ENCODE data around the gene SLC25A29.
A peak's percentile ranks its signal among the peaks of the same experiment; 100 is the strongest.
"Not testable (repeated sequence)": the region's sequence is repeated elsewhere in the genome, so short reads cannot be mapped to it uniquely, and the experiment has no call there.

The SLC25A29 gene

DNA sequence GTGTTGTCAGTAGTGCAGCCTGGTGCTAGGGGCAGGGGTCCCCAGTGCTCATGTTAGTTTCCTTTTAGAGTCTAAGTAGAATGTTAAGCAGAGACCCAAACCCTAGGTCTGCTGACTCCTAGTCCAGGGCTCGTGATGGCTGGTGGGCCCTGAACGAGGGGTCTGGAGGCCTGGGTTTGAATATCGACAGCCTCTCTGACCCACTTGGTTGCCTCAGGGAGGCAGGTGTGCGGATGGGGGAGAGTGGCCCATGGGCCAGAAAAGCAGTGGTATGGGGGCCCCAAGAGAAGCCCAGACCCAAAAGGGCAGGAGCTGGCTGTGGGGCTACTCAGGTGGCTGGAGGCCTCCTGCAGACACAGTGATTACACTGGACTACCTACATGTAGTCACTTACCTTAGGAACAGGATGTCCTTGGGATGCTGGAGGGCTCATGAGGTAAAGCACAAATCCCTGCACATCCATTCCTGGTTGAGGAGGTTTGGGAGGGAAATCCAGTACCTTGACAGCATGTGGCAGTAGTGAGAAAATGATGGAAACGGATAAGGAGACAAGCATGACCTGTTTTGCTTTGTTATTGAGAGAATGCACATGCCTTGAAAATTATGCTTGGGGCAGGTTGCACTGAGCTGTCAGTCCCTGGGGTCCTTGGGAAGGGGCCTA is 1.7 kb upstream of the SLC25A29 start:
- H3K4me1 Mint-ChIP-seq: peaks cover 55% of the 10 kb centered on the region
- no peak overlapping the region for H3K27ac Mint-ChIP-seq
- ATAC-seq: no peak
- no peak for DNase-seq
- no peaks in the 10 kb centered on the region for H3K9me3 Mint-ChIP-seq
- peak overlapping the region; percentile 34 to 62 for H3K4me3 Mint-ChIP-seq
- H3K27me3 Mint-ChIP-seq: peaks cover 31% of the 10 kb centered on the region

DNA sequence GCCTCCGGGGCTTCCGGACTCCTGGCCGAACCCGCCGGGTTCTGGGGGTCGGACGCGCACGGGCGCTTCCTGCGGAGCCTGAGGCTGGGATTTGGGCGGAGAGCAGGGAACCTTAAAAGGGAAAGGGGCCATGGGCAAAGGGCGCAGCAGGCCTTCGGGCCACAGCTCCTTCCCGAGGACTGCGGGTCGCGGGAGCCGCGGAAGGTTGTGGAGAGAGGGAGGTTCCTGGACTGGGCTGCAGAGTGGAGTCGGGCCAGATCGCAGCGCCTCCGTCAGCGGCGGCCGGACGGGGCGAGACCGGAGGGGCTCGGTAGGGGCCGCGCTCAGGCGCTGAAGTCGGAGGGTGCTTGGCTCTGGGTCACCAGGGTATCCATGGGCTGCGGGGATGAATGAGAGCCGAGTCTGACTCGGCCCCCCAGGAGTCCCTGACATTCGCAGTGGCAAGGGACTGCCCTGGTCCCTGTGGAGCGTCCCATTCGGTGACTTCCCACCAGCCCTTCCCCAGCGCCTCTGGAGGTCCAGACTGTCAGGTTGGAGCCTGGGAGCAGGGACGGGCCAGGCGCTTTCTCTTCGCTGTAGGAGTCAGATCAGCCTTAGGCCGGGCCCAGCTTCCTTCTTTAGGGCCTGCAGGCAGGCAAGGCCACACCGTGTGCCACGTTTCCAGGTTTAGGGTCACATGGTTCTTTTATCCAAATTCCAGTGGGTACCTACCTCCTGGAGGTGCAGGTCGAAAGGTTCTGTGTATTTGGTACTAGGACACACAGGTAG is 938 bp upstream of the SLC25A29 start:
- no peak for DNase-seq
- no peaks in the 10 kb centered on the region for H3K9me3 Mint-ChIP-seq
- peaks cover 23% of the 10 kb centered on the region for H3K27me3 Mint-ChIP-seq
- peak overlapping the region; percentile 34 to 62 for H3K4me3 Mint-ChIP-seq
- H3K4me1 Mint-ChIP-seq: peaks cover 50% of the 10 kb centered on the region
- H3K27ac Mint-ChIP-seq: no peak overlapping the region
- no peak for ATAC-seq

DNA sequence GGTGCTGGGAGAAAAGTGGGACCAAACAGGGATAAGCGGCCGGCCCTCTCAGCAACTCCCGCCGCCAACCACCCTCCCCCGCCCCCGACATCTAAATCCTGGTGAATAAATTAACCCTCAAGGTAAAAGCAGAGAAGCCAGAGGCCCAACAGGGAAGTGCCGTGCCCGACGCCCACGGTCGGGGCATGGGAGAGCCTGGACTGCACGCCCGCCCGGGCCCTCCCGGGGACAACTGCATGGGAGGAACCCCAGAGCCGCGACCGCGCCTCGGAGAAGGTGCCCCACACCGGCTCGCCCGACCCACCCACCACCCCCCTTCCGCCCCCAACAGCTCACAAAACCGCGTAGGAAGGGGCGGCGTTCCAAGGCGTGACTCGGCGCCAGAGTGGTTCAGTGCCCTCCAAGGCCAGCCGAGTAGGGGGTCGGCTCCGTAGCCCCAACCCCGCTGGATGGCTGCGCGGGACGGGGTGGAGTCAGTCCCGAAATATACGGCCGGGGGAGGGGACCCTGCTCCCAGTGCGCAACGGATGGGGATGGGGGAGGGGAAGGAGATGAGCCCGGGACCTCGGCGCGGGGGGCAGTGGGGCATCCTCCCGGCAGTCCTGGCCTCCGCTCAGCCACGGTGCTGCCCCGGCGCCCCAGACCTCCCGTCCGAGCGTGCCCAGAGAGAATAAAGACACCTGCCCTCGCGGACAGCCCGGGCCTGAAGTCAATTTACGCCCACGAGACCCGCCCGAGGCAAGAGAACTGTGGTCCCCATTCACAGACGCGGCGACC is 732 bp downstream of the SLC25A29 start:
- ATAC-seq: peak; percentile 16
- peak; percentile 27 to 44 for DNase-seq
- Mint-ChIP-seq H3K27me3 (peaks cover 21% of the 10 kb centered on the region), H3K4me1 (peaks cover 50% of the 10 kb centered on the region), H3K27ac (peak overlapping the region; percentile 61 to 79), H3K4me3 (peak overlapping the region; percentile 77 to 94), H3K9me3 (no peaks in the 10 kb centered on the region)

DNA sequence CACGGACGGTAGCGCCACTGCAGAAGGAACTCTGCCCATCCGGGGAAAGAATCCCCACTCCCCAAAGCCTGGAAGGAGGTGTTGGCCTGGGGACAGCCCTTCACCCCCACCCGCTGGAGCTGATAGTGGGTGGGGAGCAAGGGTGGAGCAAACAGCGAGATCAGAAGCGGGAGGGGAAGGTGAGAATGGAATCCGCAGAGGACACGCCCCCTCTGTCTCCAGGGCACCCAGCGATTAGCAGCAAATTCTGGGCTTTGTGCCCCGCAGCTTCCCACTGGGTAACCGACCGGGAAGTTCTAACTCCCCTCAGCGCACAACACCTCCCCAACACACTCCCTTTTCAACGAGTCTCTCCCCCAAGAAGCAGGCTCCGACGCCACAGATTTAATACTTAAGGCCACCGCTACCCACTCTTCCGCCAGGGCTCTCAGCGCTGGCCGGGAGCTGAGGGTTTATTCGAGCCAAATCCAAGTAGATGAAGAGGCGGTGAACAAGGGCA is 1.4 kb downstream of the SLC25A29 start:
- peaks cover 21% of the 10 kb centered on the region for H3K27me3 Mint-ChIP-seq
- H3K27ac Mint-ChIP-seq: peak overlapping the region; percentile 61 to 79
- no peaks in the 10 kb centered on the region for H3K9me3 Mint-ChIP-seq
- H3K4me3 Mint-ChIP-seq: peak overlapping the region; percentile 77 to 94
- H3K4me1 Mint-ChIP-seq: peaks cover 50% of the 10 kb centered on the region
- ATAC-seq: no peak
- no peak for DNase-seq

DNA sequence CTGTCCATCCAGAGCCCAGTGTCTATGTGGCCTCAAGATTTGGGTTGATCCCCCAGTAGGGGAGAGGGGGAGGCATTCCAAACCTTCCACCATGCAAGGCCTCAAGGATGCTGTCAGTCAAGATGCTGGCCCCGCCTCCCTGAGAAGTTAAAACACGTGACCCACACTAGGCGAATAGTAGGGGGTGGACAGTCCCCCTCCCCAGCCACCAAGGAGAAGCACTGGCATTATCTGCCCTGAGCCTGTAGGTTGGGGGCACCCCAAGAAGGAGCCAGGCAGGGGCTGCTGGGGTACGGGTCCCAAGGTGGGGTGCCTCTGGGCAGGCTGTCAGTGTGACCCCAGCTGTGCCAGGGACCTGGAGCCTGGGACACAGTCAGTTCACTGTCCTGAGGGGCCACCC is 2.3 kb downstream of the SLC25A29 start:
- no peak for DNase-seq
- Mint-ChIP-seq H3K27ac (no peak overlapping the region), H3K4me1 (peaks cover 58% of the 10 kb centered on the region), H3K27me3 (peaks cover 19% of the 10 kb centered on the region), H3K9me3 (no peaks in the 10 kb centered on the region), H3K4me3 (no peak overlapping the region)
- no peak for ATAC-seq

DNA sequence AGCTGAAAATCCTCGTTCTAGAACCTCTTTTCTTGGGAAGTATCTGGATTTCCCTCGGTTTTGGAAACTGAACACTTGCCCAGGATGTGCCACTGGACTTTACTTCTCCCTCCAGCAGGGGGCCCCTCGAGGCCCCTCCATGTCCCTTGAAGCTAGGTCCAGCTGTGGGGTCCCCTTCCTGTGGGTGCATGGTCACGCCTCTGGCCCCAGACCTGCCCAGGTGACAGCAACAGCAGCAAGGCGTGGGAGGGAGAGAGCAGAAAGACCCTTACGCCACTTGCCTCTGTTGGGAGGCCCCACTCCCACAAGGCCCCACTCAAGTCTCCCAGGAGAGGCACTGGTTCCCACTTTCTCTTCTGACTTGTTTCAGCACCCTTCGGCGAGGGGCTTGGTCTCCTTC is 3.1 kb downstream of the SLC25A29 start:
- peaks cover 60% of the 10 kb centered on the region for H3K4me1 Mint-ChIP-seq
- ATAC-seq: no peak

DNA sequence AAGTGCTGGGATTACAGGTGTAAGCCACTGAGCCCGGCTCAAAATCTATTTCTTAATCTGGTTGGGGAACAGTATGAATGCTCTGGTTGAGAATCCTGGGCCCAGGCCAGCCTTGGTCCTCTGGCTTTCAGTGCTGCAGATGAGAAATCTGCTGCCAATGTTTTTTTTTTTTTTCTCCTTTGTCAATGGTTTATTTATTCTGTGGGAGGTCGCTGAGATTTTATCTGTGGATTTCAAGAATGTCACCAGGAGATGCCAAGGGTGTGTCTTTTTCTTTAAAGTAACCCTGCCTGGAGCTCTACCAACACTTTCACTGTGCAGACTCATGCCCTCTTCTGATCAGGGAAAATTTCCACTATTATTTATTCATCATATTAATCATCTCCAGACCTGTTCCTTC is 3.6 kb downstream of the SLC25A29 start:
- DNase-seq: no peak
- peaks cover 7% of the 10 kb centered on the region for H3K27me3 Mint-ChIP-seq
- ATAC-seq: no peak
- H3K27ac Mint-ChIP-seq: no peak overlapping the region
- H3K4me1 Mint-ChIP-seq: peaks cover 61% of the 10 kb centered on the region
- H3K9me3 Mint-ChIP-seq: no peaks in the 10 kb centered on the region
- H3K4me3 Mint-ChIP-seq: no peak overlapping the region

More for the DNA sequence above, 3.1 kb downstream of the SLC25A29 start:
- DNase-seq: no peak
- H3K27ac Mint-ChIP-seq: no peak overlapping the region
- no peaks in the 10 kb centered on the region for H3K9me3 Mint-ChIP-seq
- H3K27me3 Mint-ChIP-seq: peaks cover 12% of the 10 kb centered on the region
- no peak overlapping the region for H3K4me3 Mint-ChIP-seq

DNA sequence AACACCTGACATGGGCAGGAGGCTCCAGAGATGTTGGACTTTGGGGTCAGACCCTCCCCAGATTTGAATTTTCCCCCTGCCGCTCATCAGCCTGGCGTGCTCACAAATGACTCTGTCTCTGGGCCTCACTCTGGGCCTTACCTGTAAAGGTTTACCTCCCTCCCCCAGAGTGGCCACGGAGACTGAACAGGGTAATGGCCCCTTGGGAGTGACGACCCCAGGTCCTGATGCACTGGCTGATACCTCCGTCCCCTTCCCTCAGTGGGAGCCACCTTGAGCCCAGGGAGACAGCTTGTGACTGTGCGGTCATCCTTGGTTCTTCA is 7.0 kb downstream of the SLC25A29 start:
- no peaks in the 10 kb centered on the region for H3K9me3 Mint-ChIP-seq
- no peaks in the 10 kb centered on the region for H3K27me3 Mint-ChIP-seq
- no peak overlapping the region for H3K4me3 Mint-ChIP-seq
- DNase-seq: no peak
- ATAC-seq: no peak
- peaks cover 45% of the 10 kb centered on the region for H3K4me1 Mint-ChIP-seq
- H3K27ac Mint-ChIP-seq: no peak overlapping the region

DNA sequence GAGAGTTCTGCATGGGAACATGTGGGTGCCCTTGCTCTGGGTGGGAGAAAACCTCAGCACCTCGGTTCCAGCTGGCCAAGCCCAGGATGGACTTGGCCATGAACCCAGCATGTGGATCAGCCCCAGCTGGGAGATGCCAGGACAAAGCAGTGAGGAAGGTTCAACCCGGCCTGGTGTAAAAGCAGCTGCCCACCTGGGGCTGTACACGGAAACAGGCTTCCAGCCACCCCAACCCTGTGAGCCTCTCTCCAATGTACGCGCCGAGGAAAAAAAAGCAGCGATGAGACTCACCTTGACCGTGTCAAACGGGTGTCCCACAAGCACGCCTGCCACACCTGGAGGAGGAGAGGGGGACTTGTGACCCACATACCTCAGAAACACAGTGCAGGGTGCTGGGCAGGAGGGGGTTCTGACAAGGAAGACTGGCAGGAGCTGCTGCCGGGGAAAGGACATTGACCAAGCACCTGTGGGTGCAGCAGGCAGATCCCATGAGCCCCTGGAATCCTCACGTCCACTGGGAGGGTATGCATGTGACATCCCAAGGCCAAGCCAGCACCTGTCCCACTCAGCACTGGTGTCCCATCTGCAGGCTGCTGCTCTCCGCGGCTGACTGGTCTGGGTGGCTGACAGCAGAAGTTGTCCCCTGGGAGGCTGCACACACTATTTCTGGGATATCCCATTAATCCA is 7.5 kb downstream of the SLC25A29 start:
- ATAC-seq (no peak), DNase-seq (no peak)
- H3K27ac Mint-ChIP-seq: no peak overlapping the region
- H3K9me3 Mint-ChIP-seq: no peaks in the 10 kb centered on the region
- no peak overlapping the region for H3K4me3 Mint-ChIP-seq
- H3K27me3 Mint-ChIP-seq: no peaks in the 10 kb centered on the region
- H3K4me1 Mint-ChIP-seq: peaks cover 40% of the 10 kb centered on the region

DNA sequence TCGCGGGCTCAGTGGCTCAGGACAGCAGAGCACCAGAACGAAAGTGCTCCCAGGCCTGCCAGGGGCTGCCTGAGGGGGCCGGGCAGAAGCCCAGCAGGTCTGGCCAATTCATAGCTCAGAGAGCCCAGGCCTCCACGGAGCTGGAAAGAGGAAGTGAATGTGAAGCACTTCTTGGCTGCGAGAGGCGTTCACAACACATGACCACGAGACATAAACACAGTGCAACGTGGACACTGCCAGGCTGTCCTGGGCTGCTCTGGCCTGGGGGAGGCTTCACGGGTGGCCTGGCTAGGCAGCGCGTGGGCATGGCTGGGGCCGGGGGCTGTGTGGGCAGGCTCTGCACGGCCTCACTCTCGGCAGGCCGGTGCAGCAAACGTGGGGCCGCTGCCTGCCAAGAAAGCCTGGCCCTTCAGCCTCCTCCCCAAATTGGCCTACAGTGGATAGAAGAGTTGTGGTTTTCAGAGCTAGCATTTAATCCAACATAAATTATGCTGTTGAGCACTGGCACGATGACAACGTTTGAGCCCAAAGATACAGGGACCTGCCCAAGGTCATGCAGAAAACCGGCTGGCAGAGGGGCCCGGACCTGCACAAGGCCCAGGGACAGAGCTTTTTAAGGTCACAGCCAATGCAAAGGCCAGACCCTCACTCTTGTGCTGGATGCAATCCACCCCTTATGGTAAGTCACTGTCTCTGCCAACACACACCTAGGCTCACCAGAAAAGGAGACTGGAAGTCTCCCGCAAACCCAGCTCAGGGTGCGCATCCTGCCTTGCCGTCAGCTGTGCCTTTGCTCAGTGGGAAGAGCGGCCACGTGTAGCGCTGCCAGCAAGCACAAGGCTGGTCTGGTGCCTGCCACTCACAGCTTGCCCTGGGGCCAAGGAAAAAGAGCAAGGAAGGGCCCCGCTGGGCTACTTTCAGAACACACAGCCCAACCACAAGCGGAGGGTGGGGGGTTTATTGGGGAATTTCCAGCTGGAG is 8.6 kb downstream of the SLC25A29 start:
- H3K27me3 Mint-ChIP-seq: no peaks in the 10 kb centered on the region
- DNase-seq (no peak), ATAC-seq (no peak)
- H3K9me3 Mint-ChIP-seq: no peaks in the 10 kb centered on the region
- H3K4me3 Mint-ChIP-seq: no peak overlapping the region
- peaks cover 29% of the 10 kb centered on the region for H3K4me1 Mint-ChIP-seq
- peak overlapping the region in 1 of 2 donors; percentile 44 for H3K27ac Mint-ChIP-seq

DNA sequence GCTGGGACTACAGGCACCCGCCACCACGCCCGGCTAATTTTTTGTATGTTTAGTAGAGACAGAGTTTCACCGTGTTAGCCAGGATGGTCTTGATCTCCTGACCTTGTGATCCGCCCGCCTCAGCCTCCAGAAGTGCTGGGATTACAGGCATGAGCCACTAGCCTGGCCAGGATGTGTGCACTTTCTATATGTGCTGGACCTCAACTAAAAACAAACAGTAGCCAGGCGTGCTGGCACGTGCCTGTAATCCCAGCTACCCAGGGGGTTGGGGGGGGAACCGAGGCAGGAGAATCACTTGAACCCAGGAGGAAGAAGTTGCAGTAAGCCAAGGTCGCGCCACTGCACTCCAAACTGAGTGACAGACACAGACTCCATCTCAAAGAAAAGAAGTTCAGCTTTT is 9.5 kb downstream of the SLC25A29 start:
- H3K4me3 Mint-ChIP-seq, DNase-seq, ATAC-seq, H3K27me3 Mint-ChIP-seq, H3K9me3 Mint-ChIP-seq: not testable (repeated sequence)
- Mint-ChIP-seq H3K4me1 (peaks cover 29% of the 10 kb centered on the region), H3K27ac (peak overlapping the region; percentile 81 to 87)

DNA sequence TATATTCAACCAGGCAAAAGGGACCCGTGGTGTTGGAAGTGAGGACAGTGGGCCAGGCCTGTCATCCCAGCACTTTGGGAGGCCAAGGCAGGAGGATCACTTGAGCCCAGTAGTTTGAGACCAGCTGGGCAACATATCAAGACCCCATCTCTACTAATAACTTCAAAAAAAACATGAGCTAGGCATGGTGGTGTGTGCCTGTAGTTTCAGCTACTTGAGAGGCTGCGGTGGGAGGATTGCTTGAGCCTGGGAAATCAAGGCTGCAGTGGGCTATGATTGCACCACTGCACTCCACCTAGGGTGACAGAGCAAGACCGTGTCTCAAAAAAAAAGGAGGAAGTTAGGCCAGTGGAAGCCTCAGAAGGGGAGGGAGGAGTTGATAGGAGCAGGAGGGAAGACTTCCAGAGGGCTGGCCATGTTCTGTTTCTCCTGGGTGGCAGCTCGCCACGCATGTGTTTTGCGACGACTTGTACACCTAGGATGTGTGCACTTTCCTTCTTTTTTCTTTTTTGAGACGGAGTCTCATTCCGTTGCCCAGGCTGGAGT is 10.1 kb downstream of the SLC25A29 start:
- Mint-ChIP-seq H3K4me3 (no peak overlapping the region), H3K27me3 (no peaks in the 10 kb centered on the region), H3K27ac (peak overlapping the region in 1 of 2 donors; percentile 80), H3K9me3 (no peaks in the 10 kb centered on the region), H3K4me1 (peaks cover 29% of the 10 kb centered on the region)
- ATAC-seq: no peak
- no peak for DNase-seq

DNA sequence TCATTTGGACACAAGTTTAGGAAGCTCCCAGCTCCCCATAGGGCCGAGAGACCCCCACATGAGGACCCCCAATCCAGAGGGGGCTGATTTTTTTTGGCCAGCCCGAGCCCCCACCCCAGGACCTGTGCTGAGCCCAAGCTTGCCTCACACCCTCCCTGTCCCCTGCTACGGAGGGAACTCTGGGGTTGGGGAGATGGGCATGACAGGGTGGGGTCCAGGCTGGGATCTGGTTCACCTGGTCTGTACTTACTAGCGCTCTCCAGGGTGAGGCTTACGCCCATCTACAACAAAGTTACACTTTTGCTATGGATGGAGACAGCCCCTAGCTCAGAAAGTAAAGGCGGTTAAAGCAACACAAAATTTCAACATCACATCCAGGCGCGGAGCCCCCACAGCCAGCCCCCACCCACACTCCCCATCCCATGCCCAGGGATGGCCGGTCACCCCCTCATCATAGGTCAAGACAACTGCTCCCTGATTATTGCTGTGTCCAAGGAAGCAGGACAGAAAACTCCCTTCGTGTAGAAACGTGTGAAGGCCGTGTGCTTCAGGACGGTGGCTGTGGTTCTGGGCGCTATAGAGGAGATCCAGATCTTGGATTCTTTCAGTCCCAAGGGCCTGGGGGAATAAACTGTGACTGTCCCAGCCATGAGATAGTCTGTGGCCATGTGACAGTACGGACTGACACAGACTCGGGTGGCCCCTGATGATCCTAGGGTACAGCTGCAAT is 10.7 kb downstream of the SLC25A29 start:
- peak overlapping the region in 1 of 2 donors; percentile 78 for H3K27ac Mint-ChIP-seq
- no peaks in the 10 kb centered on the region for H3K27me3 Mint-ChIP-seq
- peaks cover 29% of the 10 kb centered on the region for H3K4me1 Mint-ChIP-seq
- DNase-seq (no peak), ATAC-seq (no peak)
- H3K9me3 Mint-ChIP-seq: no peaks in the 10 kb centered on the region
- H3K4me3 Mint-ChIP-seq: no peak overlapping the region

DNA sequence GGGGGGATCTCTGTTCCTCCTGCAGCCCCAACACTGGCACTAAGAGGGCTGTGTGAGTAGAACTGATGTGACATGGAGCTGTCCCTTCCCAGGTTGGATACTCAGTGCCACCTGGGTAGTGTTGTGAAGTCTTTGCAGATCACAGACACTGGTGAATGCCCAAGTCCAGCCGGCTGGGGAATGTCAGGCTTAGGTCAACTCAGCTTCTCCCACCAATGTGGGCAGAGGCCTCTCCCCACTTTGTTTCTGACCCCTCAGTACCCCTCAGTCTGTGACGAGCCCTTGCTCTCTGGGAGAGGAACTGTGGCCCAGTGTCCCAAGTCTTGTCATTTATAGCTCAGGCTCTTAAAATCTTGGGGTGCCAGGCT is 11.3 kb downstream of the SLC25A29 start:
- Mint-ChIP-seq H3K4me3 (no peak overlapping the region), H3K9me3 (no peaks in the 10 kb centered on the region), H3K27ac (no peak overlapping the region), H3K27me3 (no peaks in the 10 kb centered on the region), H3K4me1 (peaks cover 29% of the 10 kb centered on the region)
- DNase-seq (no peak), ATAC-seq (no peak)

Data from stimulated activated naive CD8-positive, alpha-beta T cell treated with anti-CD3 and anti-CD28 coated beads, Interleukin-15, amount 100 ng/mL, for 72 hours (primary cell).